WERI-Rb-1 (cell line): Measurements from ENCODE around the gene PRTG.

Source experiments
- DNase-seq: peaks from one replicate; pipeline ENCODE4 v3.0.0-alpha.2; 2020
- H3K27ac ChIP-seq: fragments of 250-450 bp; sonication (Bioruptor Pico); 2 replicates; pipeline ENCODE4 v1.5.1; 2020; ENCODE audit warnings: mild to moderate bottlenecking, moderate library complexity
- H3K27me3 ChIP-seq: fragments of 250-450 bp; sonication (Bioruptor Pico); 2 replicates; pipeline ENCODE4 v1.5.1; 2021; ENCODE audit warnings: mild to moderate bottlenecking, low read depth, moderate library complexity; ENCODE audit not compliant: insufficient read depth, severe bottlenecking
- H3K36me3 ChIP-seq: fragments of 250-450 bp; sonication (Bioruptor Pico); 2 replicates; pipeline ENCODE4 v1.5.1; 2020; ENCODE audit warnings: mild to moderate bottlenecking, moderate library complexity
- H3K4me3 ChIP-seq: 2 replicates; pipeline ENCODE4 v1.5.1; 2011; ENCODE audit warnings: low read depth, mild to moderate bottlenecking, control low read depth, low read length
- H3K9me3 ChIP-seq: fragments of 250-450 bp; sonication (Bioruptor Pico); 2 replicates; pipeline ENCODE4 v1.5.1; 2021; ENCODE audit warnings: mild to moderate bottlenecking, moderate library complexity; ENCODE audit not compliant: severe bottlenecking
- TF ChIP-seq, protein P1 (sequence below): IDR thresholded peaks from 2 replicates; pipeline ENCODE4 v1.5.1; 2011; ENCODE audit warnings: low read depth, mild to moderate bottlenecking, control low read depth, inconsistent platforms, low read length

Gene PRTG

DNA sequence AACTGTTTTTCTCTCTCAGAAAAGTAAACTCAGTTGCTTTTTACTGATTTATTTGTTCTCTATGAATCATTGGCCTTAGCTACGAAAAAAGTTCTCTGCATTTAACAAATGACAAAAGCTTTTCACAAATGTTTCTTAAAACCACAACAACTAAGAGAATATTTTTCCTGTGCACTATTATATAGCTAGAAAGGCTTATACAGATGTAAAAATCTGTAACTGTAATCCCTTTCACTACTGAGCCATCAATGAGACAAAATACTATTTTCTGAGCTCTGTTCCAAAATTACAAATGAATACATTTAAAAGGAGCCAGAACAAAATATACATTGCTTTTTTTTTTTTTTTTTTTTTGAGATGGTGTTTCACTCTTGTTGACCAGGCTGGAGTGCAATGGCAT lies 109.2 kb downstream of the PRTG start:
- peaks cover 10% of the 10 kb centered on the region for H3K36me3 ChIP-seq
- no peaks in the 10 kb centered on the region for H3K27me3 ChIP-seq
- no peak overlapping the region for H3K4me3 ChIP-seq
- H3K9me3 ChIP-seq, result no peaks in the 10 kb centered on the region
- H3K27ac ChIP-seq, result no peak overlapping the region
- TF ChIP-seq, protein P1, sequence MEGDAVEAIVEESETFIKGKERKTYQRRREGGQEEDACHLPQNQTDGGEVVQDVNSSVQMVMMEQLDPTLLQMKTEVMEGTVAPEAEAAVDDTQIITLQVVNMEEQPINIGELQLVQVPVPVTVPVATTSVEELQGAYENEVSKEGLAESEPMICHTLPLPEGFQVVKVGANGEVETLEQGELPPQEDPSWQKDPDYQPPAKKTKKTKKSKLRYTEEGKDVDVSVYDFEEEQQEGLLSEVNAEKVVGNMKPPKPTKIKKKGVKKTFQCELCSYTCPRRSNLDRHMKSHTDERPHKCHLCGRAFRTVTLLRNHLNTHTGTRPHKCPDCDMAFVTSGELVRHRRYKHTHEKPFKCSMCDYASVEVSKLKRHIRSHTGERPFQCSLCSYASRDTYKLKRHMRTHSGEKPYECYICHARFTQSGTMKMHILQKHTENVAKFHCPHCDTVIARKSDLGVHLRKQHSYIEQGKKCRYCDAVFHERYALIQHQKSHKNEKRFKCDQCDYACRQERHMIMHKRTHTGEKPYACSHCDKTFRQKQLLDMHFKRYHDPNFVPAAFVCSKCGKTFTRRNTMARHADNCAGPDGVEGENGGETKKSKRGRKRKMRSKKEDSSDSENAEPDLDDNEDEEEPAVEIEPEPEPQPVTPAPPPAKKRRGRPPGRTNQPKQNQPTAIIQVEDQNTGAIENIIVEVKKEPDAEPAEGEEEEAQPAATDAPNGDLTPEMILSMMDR, result no peak
- no peak for DNase-seq

DNA sequence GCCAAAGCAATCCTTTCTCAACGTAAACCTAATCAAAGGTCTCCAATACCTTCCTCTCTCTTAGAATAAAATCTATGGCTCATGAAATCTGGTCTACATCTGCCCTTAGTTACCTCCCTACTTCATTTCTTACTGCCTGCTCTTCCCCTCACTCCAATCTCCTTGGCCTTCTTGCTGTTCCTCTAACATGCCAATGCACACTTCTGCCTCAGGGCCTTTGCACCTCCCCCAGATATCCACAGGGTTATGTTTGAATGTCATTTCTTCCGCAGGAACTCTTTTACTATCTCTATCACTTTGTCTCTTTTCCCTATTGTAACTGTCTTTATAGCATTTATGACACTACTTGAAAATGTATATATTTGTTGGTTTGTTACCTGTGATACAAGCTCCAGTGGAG lies 110.5 kb downstream of the PRTG start:
- Histone ChIP-seq H3K27ac (no peak overlapping the region), H3K9me3 (no peaks in the 10 kb centered on the region), H3K36me3 (peaks cover 7% of the 10 kb centered on the region), H3K27me3 (no peaks in the 10 kb centered on the region), H3K4me3 (no peak overlapping the region)
- TF ChIP-seq, protein P1, result no peak
- no peak for DNase-seq

DNA sequence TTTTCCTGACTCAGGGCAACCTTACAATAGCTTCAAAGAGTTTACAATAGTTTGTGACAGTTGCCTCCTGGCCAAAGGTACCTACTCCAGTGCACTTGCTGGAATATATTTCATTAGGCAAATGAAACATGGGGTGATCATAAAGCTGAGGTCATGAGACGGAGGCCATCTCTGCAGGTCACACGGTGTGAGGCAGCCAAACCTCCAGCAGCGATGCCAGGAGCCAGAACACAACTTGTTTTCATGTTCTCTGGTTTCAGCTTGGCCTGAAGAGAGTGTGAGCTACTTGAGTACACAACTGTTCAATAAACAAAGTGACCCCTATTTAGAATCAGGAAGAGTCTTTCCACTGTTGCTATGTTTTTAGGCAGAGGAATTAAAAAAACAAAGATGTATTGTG lies 112.1 kb downstream of the PRTG start:
- TF ChIP-seq, protein P1, result no peak
- Histone ChIP-seq H3K27me3 (no peaks in the 10 kb centered on the region), H3K9me3 (no peaks in the 10 kb centered on the region), H3K27ac (no peak overlapping the region), H3K36me3 (peaks cover 7% of the 10 kb centered on the region; the same call in 1 of the 2 replicates), H3K4me3 (no peak overlapping the region)
- no peak for DNase-seq

DNA sequence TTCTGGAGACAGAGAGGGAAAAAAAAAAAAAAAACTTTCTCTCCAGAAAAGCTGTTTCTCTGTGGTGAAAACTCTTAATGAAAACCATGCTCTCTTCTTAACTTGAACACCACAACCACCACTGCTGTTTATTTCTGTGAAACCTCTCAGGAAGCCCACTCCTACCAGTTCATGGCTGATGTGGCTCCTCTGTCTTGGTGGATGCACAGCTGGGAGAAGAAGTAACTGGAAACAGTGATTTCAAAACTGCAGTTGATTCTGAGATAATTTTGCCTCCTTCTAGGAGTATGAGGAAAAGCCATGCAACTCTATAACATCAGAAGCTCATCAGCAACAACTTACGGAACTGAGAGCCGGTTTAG lies 114.6 kb downstream of the PRTG start:
- no peak for DNase-seq
- TF ChIP-seq, protein P1, result no peak
- H3K9me3 ChIP-seq, result no peaks in the 10 kb centered on the region
- H3K4me3 ChIP-seq, result no peak overlapping the region
- peaks cover 12% of the 10 kb centered on the region; the same call in 1 of the 2 replicates for H3K36me3 ChIP-seq
- no peaks in the 10 kb centered on the region for H3K27me3 ChIP-seq
- no peak overlapping the region for H3K27ac ChIP-seq

DNA sequence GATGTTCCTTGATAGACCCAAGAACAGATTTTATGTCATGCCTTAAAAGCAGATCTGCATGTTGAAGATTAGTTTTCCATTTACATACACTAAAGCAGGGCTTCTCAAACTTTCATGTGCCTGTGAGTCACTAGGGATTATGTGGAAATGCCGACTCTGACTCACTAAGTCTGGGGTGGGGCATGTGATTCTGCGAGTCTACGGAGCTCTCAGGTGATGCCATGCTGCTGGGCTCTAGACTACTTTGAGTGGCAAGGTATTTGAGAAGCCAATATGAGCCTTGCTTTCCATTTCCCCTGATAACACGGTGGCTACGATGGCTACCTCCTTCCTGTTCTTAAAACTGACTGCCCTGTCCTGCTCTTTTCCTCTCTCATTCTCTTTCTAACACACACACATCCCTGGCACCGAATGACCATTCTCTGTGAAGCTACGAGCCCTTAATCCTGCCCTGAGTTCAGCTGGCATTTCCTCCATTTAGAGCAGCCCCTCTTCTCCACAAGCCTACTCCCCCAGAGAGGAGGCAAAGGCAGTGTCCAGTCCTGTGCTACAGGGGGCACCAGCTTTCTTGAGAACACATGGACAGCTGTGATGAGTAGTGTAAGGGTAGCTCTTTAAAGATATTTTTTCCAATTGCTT lies 115.1 kb downstream of the PRTG start:
- no peaks in the 10 kb centered on the region for H3K27me3 ChIP-seq
- peaks cover 12% of the 10 kb centered on the region; the same call in 1 of the 2 replicates for H3K36me3 ChIP-seq
- TF ChIP-seq, protein P1, result peak; percentile 15; the same call in 1 of the 2 replicates
- H3K9me3 ChIP-seq, result no peaks in the 10 kb centered on the region
- no peak overlapping the region for H3K27ac ChIP-seq
- H3K4me3 ChIP-seq, result no peak overlapping the region
- no peak for DNase-seq

DNA sequence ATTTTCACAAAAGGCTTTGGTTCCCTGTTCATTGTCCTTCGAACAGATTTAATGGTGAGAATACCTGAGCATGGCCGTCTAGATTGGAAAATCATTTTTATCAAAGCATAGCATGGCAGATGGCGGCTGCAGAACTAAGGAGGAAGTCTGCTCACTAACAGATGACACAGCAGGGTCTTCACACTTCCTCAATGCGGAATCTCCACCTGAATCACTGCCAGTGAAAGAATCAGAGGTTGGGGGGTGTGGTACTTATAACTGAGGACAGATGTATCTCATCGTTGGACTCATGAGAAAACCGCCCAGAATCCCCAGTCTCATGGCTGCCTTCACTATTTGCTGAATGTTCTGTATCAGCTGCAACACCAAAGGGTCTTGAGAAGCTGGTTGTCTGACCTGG lies 123.2 kb downstream of the PRTG start:
- Histone ChIP-seq H3K27ac (no peak overlapping the region), H3K4me3 (no peak overlapping the region), H3K9me3 (no peaks in the 10 kb centered on the region), H3K27me3 (no peaks in the 10 kb centered on the region), H3K36me3 (0 out of 2 replicates have a peak, but pooled peaks cover 6% of the 10 kb centered on the region)
- TF ChIP-seq, protein P1, result no peak
- DNase-seq, result no peak
